SH-SY5Y (cell line): Measurements from ENCODE around the gene C2CD3.

Experiments used
- GATA2 ChIP-seq: IDR thresholded peaks from 2 replicates; pipeline ENCODE4 v1.6.1; 2011; ENCODE audit warnings: mild to moderate bottlenecking, low read depth, low read length
- GATA3 ChIP-seq: IDR thresholded peaks from 2 replicates; pipeline ENCODE4 v1.6.1; 2011; ENCODE audit warnings: low read depth, mild to moderate bottlenecking, low read length, moderate library complexity

- TF ChIP-seq GATA2 (no peak), GATA3 (no peak)
Measured at GRCh38 chr11:74014880-74015279, 155.9 kb downstream of the C2CD3 start.
